K562 (cell line): ENCODE measurements around the gene C2orf66. TPM values are rescaled to one million over a fixed set of nuclear protein-coding genes. Genes with fewer than 3 reads are reported as not detected.

Source experiments
- ATAC-seq: fragments of 200-7000 bp; cut with Tn5 transposase; 3 replicates; pipeline ENCODE4 v1.9.1; 2020; ENCODE audit warnings: moderate library complexity
- BruUV-seq: library from RNA; stranded (reverse); fragments of 400-500 nt; replicated peaks from 2 replicates; lab custom pipeline; 2021; lab: Mats Ljungman, UMichigan
- CTCF ChIA-PET: fragments of 300-600 bp; formaldehyde crosslinking; extraction: SDS; loops from one replicate; lab custom pipeline; 2021; ENCODE audit warnings: low intra/inter-chr PET ratio; lab: Yijun Ruan, JAX
- POLR2A ChIA-PET: fragments of 300-600, 350-650 bp; sonication (Branson Sonifier 250); formaldehyde crosslinking; extraction: SDS; loops from one replicate; lab custom pipeline; 2021; ENCODE audit warnings: antibody characterized with exemption, inconsistent platforms; lab: Yijun Ruan, JAX
- DNase-seq, 4 experiments: peaks; one replicate each; pipeline versions ENCODE4 v3.0.0 to v3.0.0-alpha.2; 2011 to 2018; ENCODE audit warnings: low spot score in 3 of 4, mixed read lengths in 3 of 4; ENCODE audit errors: extremely low read depth in 1 of 4
- FAIRE-seq: peaks from 2 replicates; lab custom pipeline; 2011; peaks lifted over from hg19 to GRCh38; lab: Jason Lieb, UNC
- H2AFZ ChIP-seq: 2 replicates; pipeline ENCODE4 v1.6.0; 2011; ENCODE audit warnings: low read depth, low read length, control low read depth, inconsistent platforms
- H3K27ac ChIP-seq: fragments of 200-600 bp; 3 replicates; pipeline ENCODE4 v1.8.0; 2011; ENCODE audit warnings: low read depth, mild to moderate bottlenecking, control low read depth, inconsistent platforms, low read length, moderate library complexity, mixed read lengths; ENCODE audit errors: extremely low read depth
- H3K27me3 ChIP-seq, 2 experiments: fragments of 300-600 bp in 1 of 2; 2 replicates in 1 of 2; 3 replicates in 1 of 2; pipeline versions ENCODE4 v1.6.0 to v1.8.0; 2011; ENCODE audit warnings: inconsistent platforms in 2 of 2, low read length in 2 of 2, mild to moderate bottlenecking in 1 of 2, mixed read lengths in 1 of 2, moderate library complexity in 1 of 2; ENCODE audit not compliant: control insufficient read depth in 2 of 2, insufficient read depth in 2 of 2
- H3K36me3 ChIP-seq: fragments of 300-600 bp; 3 replicates; pipeline ENCODE4 v1.8.0; 2011; ENCODE audit warnings: mild to moderate bottlenecking, low read length, inconsistent platforms; ENCODE audit not compliant: control insufficient read depth, insufficient read depth
- H3K4me1 ChIP-seq, 2 experiments: fragments of 200-600 bp in 1 of 2; replicated peaks in 1 of 2; 2 replicates in 1 of 2; 3 replicates in 1 of 2; pipeline versions ENCODE4 v1.5.1 to v1.8.0; 2011; ENCODE audit warnings: inconsistent platforms in 2 of 2, low read length in 2 of 2, mild to moderate bottlenecking in 1 of 2, mixed read lengths in 1 of 2, moderate library complexity in 1 of 2; ENCODE audit not compliant: control insufficient read depth in 2 of 2, insufficient read depth in 2 of 2
- H3K4me2 ChIP-seq: 2 replicates; pipeline ENCODE4 v1.6.1; 2011; ENCODE audit warnings: low read length, control low read depth, inconsistent platforms, mixed read lengths; ENCODE audit not compliant: insufficient read depth
- H3K4me3 ChIP-seq: fragments of 200-600 bp; sonication (generic), shearing (Covaris generic); 2 replicates; pipeline ENCODE4 v1.5.1; 2016; ENCODE audit warnings: control low read depth, inconsistent platforms
- H3K79me2 ChIP-seq: fragments of 200-600 bp; 3 replicates; pipeline ENCODE4 v1.8.0; 2011; ENCODE audit warnings: low read length, inconsistent platforms; ENCODE audit not compliant: control insufficient read depth, insufficient read depth
- H3K9ac ChIP-seq, 2 experiments: 2 replicates each; pipeline versions ENCODE4 v1.6.0 to v1.6.1; 2011; ENCODE audit warnings: low read depth in 2 of 2, low read length in 2 of 2, control low read depth in 1 of 2, inconsistent platforms in 1 of 2, mild to moderate bottlenecking in 1 of 2, mixed read lengths in 1 of 2; ENCODE audit not compliant: insufficient read depth in 1 of 2
- H3K9me1 ChIP-seq: one replicate; pipeline ENCODE4 v1.6.0; 2011; ENCODE audit warnings: inconsistent platforms, mild to moderate bottlenecking, low read length, moderate library complexity; ENCODE audit not compliant: control insufficient read depth, insufficient read depth
- H3K9me3 ChIP-seq: replicated peaks from 2 replicates; pipeline ENCODE4 v1.5.1; 2011; ENCODE audit warnings: low read depth, low read length, inconsistent platforms; ENCODE audit not compliant: control insufficient read depth, insufficient read depth
- H4K20me1 ChIP-seq: replicated peaks from 2 replicates; pipeline ENCODE4 v1.6.1; 2011; ENCODE audit warnings: low read length, inconsistent platforms, mixed read lengths; ENCODE audit not compliant: control insufficient read depth, insufficient read depth
- CREB1 ChIP-seq, 2 experiments: sonication (generic) in 1 of 2; formaldehyde crosslinking in 1 of 2; IDR thresholded peaks; 2 replicates each; pipeline versions ENCODE4 v1.6.1 to v1.8.0; 2012 to 2022; ENCODE audit warnings: inconsistent platforms in 1 of 2, mild to moderate bottlenecking in 1 of 2, missing genetic modification reagents in 1 of 2, moderate library complexity in 1 of 2
- EP400 ChIP-seq: fragments of 450-650 bp; IDR thresholded peaks from 2 replicates; pipeline ENCODE4 v1.6.1; 2017; ENCODE audit warnings: antibody characterized with exemption, mild to moderate bottlenecking, moderate library complexity
- NCOR1 ChIP-seq: fragments of 450-650 bp; IDR thresholded peaks from 2 replicates; pipeline ENCODE4 v1.6.1; 2016; ENCODE audit warnings: mild to moderate bottlenecking, moderate library complexity
- WGBS: fragments of 100-300 bp; shearing (Covaris generic); methylation state at CpG from one replicate; pipeline ENCODE4 v1.1.6; 2016; ENCODE audit warnings: low coverage, mixed read lengths; ENCODE audit not compliant: insufficient coverage; ENCODE audit errors: missing lambda C conversion rate; 5-methylcytosine and 5-hydroxymethylcytosine counted together
- in situ Hi-C: fragments of 300-500 bp; cut with MboI; formaldehyde crosslinking; loops from 4 replicates; pipeline ENCODE4 v1.15.0; 2018; ENCODE audit warnings: inconsistent platforms, mixed read lengths
- intact Hi-C: fragments of 100-400 bp; cut with micrococcal nuclease; formaldehyde crosslinking; loops from 2 replicates; pipeline ENCODE4 v1.14.2; 2022
- polyA plus RNA-seq, 8 experiments: library from polyadenylated mRNA; depleted of rRNA in 4 of 8; stranded (reverse) in 5 of 8; unstranded in 3 of 8; fragments of >200 nt; fragmentation: Nextera tagmentation in 2 of 8; fragmentation: Illumina TruSeq in 1 of 8; extraction: Ambion mirVana in 2 of 8; extraction: Trizol in 1 of 8; gene quantifications; 2 replicates each; pipeline versions ENCODE4 v1.2.1 to v1.2.3, GENCODE V29; 2011 to 2014; ENCODE audit warnings: inconsistent platforms in 1 of 8, missing spikeins in 1 of 8
- total RNA-seq, 7 experiments: library from RNA; depleted of rRNA in 6 of 7; stranded (reverse); fragments of >200 nt in 6 of 7; fragmentation: Illumina TruSeq in 2 of 7; extraction: Trizol in 2 of 7; gene quantifications; 2 replicates each; pipeline versions ENCODE4 v1.2.1 to v1.2.3, GENCODE V29; 2011 to 2021; ENCODE audit warnings: low replicate concordance in 1 of 7
- TF ChIP-seq, protein P1 (sequence below): fragments of 250-450 bp; sonication (Bioruptor Pico); IDR thresholded peaks from 2 replicates; pipeline ENCODE4 v1.8.0; 2022; ENCODE audit warnings: inconsistent platforms
- TF ChIP-seq, protein P2 (sequence below): fragments of 450-650 bp; IDR thresholded peaks from 2 replicates; pipeline ENCODE4 v1.6.1; 2016; ENCODE audit warnings: low read depth
- TF ChIP-seq, protein P3 (sequence below): fragments of 250-450 bp; sonication (Bioruptor Pico); IDR thresholded peaks from 2 replicates; pipeline ENCODE4 v1.8.0; 2021; ENCODE audit warnings: mild to moderate bottlenecking, moderate library complexity
- TF ChIP-seq, protein P4 (sequence below): fragments of 250-450 bp; sonication (Bioruptor Pico); IDR thresholded peaks from 2 replicates; pipeline ENCODE4 v1.8.0; 2021; ENCODE audit warnings: moderate library complexity, mild to moderate bottlenecking, inconsistent platforms
- TF ChIP-seq, protein P5 (sequence below): fragments of 450-650 bp; IDR thresholded peaks from one replicate; pipeline ENCODE4 v1.6.1; 2018; ENCODE audit warnings: mild to moderate bottlenecking, moderate library complexity; ENCODE audit not compliant: partially characterized antibody

Gene C2orf66
- total and polyA plus RNA-seq, 9 of the 15 experiments (the other 6 are each of a cell fraction or from before 2014, with no cell fraction given): not detected

DNA sequence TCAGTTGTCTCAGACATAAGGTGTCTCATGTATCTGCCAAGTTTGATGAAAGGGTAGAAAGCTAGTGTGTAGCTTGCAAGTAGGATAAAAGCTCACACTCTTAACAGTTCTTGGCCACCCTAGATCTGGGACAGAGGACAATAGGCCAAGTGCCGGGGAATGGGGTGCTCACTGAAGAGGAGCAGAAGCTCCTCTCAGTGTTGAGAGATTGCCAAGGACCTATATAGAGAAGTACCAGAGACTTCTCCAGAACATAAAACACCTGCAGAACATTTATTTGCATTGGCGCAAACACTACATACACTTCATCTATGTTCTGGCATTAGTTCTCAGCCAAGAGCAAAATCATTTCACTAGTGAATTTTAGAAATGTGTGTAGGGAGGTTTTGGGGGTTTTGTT is 6.8 kb downstream of the C2orf66 start:
- no TSS peak for BruUV-seq
- TF ChIP-seq, protein P1, sequence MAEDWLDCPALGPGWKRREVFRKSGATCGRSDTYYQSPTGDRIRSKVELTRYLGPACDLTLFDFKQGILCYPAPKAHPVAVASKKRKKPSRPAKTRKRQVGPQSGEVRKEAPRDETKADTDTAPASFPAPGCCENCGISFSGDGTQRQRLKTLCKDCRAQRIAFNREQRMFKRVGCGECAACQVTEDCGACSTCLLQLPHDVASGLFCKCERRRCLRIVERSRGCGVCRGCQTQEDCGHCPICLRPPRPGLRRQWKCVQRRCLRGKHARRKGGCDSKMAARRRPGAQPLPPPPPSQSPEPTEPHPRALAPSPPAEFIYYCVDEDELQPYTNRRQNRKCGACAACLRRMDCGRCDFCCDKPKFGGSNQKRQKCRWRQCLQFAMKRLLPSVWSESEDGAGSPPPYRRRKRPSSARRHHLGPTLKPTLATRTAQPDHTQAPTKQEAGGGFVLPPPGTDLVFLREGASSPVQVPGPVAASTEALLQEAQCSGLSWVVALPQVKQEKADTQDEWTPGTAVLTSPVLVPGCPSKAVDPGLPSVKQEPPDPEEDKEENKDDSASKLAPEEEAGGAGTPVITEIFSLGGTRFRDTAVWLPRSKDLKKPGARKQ (CRISPR knock-in tag): no peak
- TF ChIP-seq, protein P2, sequence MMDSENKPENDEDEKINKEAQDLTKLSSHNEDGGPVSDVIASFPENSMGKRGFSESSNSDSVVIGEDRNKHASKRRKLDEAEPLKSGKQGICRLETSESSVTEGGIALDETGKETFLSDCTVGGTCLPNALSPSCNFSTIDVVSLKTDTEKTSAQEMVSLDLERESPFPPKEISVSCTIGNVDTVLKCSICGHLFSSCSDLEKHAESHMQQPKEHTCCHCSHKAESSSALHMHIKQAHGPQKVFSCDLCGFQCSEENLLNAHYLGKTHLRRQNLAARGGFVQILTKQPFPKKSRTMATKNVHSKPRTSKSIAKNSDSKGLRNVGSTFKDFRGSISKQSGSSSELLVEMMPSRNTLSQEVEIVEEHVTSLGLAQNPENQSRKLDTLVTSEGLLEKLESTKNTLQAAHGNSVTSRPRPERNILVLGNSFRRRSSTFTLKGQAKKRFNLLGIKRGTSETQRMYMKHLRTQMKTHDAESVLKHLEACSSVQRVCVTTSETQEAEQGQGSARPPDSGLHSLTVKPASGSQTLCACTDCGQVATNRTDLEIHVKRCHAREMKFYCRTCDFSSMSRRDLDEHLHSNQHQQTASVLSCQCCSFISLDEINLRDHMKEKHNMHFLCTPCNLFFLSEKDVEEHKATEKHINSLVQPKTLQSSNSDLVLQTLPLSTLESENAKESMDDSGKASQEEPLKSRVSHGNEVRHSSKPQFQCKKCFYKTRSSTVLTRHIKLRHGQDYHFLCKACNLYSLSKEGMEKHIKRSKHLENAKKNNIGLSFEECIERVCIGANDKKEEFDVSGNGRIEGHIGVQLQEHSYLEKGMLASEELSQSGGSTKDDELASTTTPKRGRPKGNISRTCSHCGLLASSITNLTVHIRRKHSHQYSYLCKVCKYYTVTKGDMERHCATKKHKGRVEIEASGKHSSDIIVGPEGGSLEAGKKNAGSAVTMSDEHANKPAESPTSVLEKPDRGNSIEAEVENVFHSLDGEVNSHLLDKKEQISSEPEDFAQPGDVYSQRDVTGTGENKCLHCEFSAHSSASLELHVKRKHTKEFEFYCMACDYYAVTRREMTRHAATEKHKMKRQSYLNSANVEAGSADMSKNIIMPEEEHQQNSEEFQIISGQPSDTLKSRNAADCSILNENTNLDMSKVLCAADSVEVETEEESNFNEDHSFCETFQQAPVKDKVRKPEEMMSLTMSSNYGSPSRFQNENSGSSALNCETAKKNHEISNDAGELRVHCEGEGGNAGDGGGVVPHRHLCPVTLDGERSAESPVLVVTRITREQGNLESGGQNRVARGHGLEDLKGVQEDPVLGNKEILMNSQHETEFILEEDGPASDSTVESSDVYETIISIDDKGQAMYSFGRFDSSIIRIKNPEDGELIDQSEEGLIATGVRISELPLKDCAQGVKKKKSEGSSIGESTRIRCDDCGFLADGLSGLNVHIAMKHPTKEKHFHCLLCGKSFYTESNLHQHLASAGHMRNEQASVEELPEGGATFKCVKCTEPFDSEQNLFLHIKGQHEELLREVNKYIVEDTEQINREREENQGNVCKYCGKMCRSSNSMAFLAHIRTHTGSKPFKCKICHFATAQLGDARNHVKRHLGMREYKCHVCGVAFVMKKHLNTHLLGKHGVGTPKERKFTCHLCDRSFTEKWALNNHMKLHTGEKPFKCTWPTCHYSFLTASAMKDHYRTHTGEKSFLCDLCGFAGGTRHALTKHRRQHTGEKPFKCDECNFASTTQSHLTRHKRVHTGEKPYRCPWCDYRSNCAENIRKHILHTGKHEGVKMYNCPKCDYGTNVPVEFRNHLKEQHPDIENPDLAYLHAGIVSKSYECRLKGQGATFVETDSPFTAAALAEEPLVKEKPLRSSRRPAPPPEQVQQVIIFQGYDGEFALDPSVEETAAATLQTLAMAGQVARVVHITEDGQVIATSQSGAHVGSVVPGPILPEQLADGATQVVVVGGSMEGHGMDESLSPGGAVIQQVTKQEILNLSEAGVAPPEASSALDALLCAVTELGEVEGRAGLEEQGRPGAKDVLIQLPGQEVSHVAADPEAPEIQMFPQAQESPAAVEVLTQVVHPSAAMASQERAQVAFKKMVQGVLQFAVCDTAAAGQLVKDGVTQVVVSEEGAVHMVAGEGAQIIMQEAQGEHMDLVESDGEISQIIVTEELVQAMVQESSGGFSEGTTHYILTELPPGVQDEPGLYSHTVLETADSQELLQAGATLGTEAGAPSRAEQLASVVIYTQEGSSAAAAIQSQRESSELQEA: no peak
- TF ChIP-seq NCOR1: no peak
- TF ChIP-seq EP400: no peak
- TF ChIP-seq, protein P3, sequence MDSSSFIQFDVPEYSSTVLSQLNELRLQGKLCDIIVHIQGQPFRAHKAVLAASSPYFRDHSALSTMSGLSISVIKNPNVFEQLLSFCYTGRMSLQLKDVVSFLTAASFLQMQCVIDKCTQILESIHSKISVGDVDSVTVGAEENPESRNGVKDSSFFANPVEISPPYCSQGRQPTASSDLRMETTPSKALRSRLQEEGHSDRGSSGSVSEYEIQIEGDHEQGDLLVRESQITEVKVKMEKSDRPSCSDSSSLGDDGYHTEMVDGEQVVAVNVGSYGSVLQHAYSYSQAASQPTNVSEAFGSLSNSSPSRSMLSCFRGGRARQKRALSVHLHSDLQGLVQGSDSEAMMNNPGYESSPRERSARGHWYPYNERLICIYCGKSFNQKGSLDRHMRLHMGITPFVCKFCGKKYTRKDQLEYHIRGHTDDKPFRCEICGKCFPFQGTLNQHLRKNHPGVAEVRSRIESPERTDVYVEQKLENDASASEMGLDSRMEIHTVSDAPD: no peak
- TF ChIP-seq, protein P4, sequence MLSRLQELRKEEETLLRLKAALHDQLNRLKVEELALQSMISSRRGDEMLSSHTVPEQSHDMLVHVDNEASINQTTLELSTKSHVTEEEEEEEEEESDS (CRISPR knock-in tag): no peak
- TF ChIP-seq, protein P5, sequence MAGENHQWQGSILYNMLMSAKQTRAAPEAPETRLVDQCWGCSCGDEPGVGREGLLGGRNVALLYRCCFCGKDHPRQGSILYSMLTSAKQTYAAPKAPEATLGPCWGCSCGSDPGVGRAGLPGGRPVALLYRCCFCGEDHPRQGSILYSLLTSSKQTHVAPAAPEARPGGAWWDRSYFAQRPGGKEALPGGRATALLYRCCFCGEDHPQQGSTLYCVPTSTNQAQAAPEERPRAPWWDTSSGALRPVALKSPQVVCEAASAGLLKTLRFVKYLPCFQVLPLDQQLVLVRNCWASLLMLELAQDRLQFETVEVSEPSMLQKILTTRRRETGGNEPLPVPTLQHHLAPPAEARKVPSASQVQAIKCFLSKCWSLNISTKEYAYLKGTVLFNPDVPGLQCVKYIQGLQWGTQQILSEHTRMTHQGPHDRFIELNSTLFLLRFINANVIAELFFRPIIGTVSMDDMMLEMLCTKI: no peak
- no peak for TF ChIP-seq CREB1 (IDR thresholded peaks at IDR 0.05)
- no peak for TF ChIP-seq CREB1 (CRISPR knock-in tag; IDR thresholded peaks at IDR 0.05)

More for the DNA sequence above, 6.8 kb downstream of the C2orf66 start:
- no peaks in the 10 kb centered on the region for H4K20me1 ChIP-seq
- H3K4me1 ChIP-seq: peaks cover 0 to 2% of the 10 kb centered on the region in 2 experiments; a peak in 2 of 5 replicates
- no peak overlapping the region for H3K27ac ChIP-seq
- no peak for ATAC-seq
- H3K27me3 ChIP-seq: no peaks in the 10 kb centered on the region
- H3K36me3 ChIP-seq: peaks cover 5% of the 10 kb centered on the region; the same call in 1 of the 3 replicates
- H3K9me3 ChIP-seq: no peaks in the 10 kb centered on the region
- ChIA-PET CTCF (no interaction called here), POLR2A (no interaction called here)
- peaks cover 18% of the 10 kb centered on the region for H3K79me2 ChIP-seq
- no peak overlapping the region for H3K4me2 ChIP-seq
- H2AFZ ChIP-seq: no peak overlapping the region
- H3K9me1 ChIP-seq: no peaks in the 10 kb centered on the region
- intact Hi-C loops (no loop called here), in situ Hi-C loops (no loop called here)
- no peak for DNase-seq
- H3K9ac ChIP-seq: no peak overlapping the region
- FAIRE-seq: no peak
- WGBS: 72% methylated on average over 2 of the region's 2 CpGs
- H3K4me3 ChIP-seq: no peak overlapping the region
